Right lobe of liver (tissue), 6 donors: ENCODE measurements around the gene CTSC. TPM values are rescaled to one million over a fixed set of nuclear protein-coding genes. Genes with fewer than 3 reads are reported as not detected.

Source experiments
- ATAC-seq, 4 donors: fragments of 200-7000 bp; cut with Tn5 transposase; one replicate each; pipeline ENCODE4 v1.9.1; 2020; ENCODE audit warnings: mild to moderate bottlenecking in 4 of 4, moderate library complexity in 4 of 4
- DNase-seq, 3 donors: peaks; one replicate each; pipeline ENCODE4 v3.0.0-alpha.2; 2020
- H3K27ac ChIP-seq, 3 donors: fragments of 200-600 bp; one replicate each; pipeline ENCODE4 v1.8.0; 2022
- H3K27me3 ChIP-seq, 2 donors: fragments of 200-600 bp; one replicate each; pipeline ENCODE4 v1.8.0; 2022
- H3K36me3 ChIP-seq, 4 donors: fragments of 200-600 bp; sonication (generic) in 1 of 4; one replicate each; pipeline versions ENCODE4 v1.5.1 to v1.8.0; 2017 to 2022; ENCODE audit warnings: control low read depth in 1 of 4
- H3K4me1 ChIP-seq, 4 donors: fragments of 200-600 bp; sonication (generic) in 1 of 4; one replicate each; pipeline versions ENCODE4 v1.5.1 to v1.8.0; 2017 to 2022; ENCODE audit warnings: control low read depth in 1 of 4
- H3K4me3 ChIP-seq, 3 donors: fragments of 200-600 bp; one replicate each; pipeline ENCODE4 v1.8.0; 2022
- H3K9me3 ChIP-seq, 4 donors: fragments of 200-600 bp; sonication (generic) in 1 of 4; one replicate each; pipeline versions ENCODE4 v1.5.1 to v1.8.0; 2017 to 2022; ENCODE audit warnings: control low read depth in 1 of 4
- POLR2A ChIP-seq: fragments of 450-650 bp; IDR thresholded peaks from one replicate; pipeline ENCODE4 v1.6.1; 2017; ENCODE audit warnings: antibody characterized with exemption, mild to moderate bottlenecking
- WGBS: methylation state at CpG from one replicate; pipeline ENCODE4 v1.1.6; 2018; ENCODE audit warnings: low coverage, low lambda C conversion rate; ENCODE audit not compliant: insufficient coverage; ENCODE audit errors: missing lambda C conversion rate; 5-methylcytosine and 5-hydroxymethylcytosine counted together
- intact Hi-C, 2 donors: fragments of 100-400 bp; cut with DNase I; formaldehyde crosslinking; loops; one replicate each; pipeline versions ENCODE4 v1.11.2 to v1.14.1; 2022
- total RNA-seq, 6 experiments: library from RNA; depleted of rRNA in 2 of 6; stranded (reverse); fragments of >200 nt in 2 of 6; fragmentation: NEBNext Ultra II Directional in 3 of 6; extraction: Animal tissue kit (Norgen Biotek cat#: 25700) in 3 of 6; gene quantifications; one replicate each; pipeline versions ENCODE4 v1.1.0 to v1.2.4, GENCODE V29; 2016 to 2023
- TF ChIP-seq, protein P1 (sequence below), 4 donors: fragments of 200-600 bp in 3 of 4; fragments of 450-650 bp in 1 of 4; IDR thresholded peaks; one replicate each; pipeline versions ENCODE4 v1.5.1 to v1.8.0; 2016 to 2022; ENCODE audit warnings: antibody characterized with exemption in 4 of 4, mild to moderate bottlenecking in 2 of 4
- donor health status: DM: no; HTN: yes; CAD: no.
- donor health status: DM: no; HTN: no; CAD: no.
- donor health status: DM: no; HTN: no; CAD: no.
- donor health status: DM: no; HTN: yes; CAD: no.
- donor health status: DM: no; HTN: yes; CAD: no.

Gene CTSC
- total RNA-seq, 6 experiments from 2014 or later, result 20.1 to 68.0 (median 42.8) TPM

DNA sequence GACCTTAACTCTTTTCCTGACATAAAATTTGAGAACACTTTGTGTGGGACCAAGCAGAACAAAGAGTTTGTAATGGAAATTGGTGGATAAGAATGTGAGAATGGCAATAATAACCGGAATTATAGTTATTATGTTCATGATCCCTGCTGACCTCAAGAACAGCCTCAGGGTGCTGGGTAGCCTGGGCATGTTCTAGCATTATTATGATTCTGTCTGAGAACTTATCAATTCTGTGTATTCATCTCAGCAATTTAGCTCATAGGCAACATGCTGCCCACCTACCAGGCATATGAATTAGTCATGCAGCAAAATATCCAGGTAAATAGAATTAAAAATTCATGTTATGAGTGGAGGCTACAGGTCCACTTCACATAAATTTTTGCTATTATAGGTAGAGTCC, 61.9 kb downstream of the CTSC start:
- intact Hi-C loops, result no loop called here
- TF ChIP-seq, protein P1, sequence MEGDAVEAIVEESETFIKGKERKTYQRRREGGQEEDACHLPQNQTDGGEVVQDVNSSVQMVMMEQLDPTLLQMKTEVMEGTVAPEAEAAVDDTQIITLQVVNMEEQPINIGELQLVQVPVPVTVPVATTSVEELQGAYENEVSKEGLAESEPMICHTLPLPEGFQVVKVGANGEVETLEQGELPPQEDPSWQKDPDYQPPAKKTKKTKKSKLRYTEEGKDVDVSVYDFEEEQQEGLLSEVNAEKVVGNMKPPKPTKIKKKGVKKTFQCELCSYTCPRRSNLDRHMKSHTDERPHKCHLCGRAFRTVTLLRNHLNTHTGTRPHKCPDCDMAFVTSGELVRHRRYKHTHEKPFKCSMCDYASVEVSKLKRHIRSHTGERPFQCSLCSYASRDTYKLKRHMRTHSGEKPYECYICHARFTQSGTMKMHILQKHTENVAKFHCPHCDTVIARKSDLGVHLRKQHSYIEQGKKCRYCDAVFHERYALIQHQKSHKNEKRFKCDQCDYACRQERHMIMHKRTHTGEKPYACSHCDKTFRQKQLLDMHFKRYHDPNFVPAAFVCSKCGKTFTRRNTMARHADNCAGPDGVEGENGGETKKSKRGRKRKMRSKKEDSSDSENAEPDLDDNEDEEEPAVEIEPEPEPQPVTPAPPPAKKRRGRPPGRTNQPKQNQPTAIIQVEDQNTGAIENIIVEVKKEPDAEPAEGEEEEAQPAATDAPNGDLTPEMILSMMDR (IDR thresholded peaks at IDR 0.05), result no peak
- H3K4me3 ChIP-seq, result no peak overlapping the region
- H3K9me3 ChIP-seq, result no peaks in the 10 kb centered on the region
- H3K4me1 ChIP-seq, result no peaks in the 10 kb centered on the region
- 78% methylated on average over 1 of the region's 1 CpG for WGBS
- no peak for ATAC-seq
- no peak overlapping the region for H3K27ac ChIP-seq
- H3K27me3 ChIP-seq, result no peaks in the 10 kb centered on the region
- H3K36me3 ChIP-seq, result no peaks in the 10 kb centered on the region
- no peak for DNase-seq

DNA sequence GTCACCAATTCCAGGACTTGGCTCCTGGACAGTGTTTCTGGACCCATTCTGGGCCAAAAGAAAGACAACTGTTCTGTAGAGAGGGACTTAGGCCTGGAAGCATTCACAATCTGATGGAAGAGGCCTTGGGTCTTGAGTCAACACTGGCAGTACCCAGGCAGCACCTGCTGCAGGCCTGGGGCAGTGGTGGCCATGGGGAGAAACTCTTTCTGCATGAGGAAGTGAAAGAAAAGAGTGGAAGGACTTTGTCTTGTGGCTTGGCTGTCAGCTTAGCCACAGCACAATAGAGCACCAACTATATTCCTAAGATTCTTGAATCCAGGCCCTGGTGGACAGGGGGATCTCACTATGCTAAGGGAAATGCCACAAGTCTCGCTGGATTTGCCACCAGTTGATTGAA, 70.6 kb downstream of the CTSC start:
- TF ChIP-seq, protein P1 (IDR thresholded peaks at IDR 0.05), result no peak
- no peak for TF ChIP-seq POLR2A
- Histone ChIP-seq H3K27ac (no peak overlapping the region), H3K4me3 (no peak overlapping the region), H3K9me3 (no peaks in the 10 kb centered on the region), H3K4me1 (no peaks in the 10 kb centered on the region), H3K36me3 (no peaks in the 10 kb centered on the region), H3K27me3 (no peaks in the 10 kb centered on the region)
- WGBS, result no CpG with 5 or more reads among the region's 1 CpG
- intact Hi-C loops, result no loop called here
- ATAC-seq (peak in 1 of 4 donors; percentile 49), DNase-seq (no peak)

DNA sequence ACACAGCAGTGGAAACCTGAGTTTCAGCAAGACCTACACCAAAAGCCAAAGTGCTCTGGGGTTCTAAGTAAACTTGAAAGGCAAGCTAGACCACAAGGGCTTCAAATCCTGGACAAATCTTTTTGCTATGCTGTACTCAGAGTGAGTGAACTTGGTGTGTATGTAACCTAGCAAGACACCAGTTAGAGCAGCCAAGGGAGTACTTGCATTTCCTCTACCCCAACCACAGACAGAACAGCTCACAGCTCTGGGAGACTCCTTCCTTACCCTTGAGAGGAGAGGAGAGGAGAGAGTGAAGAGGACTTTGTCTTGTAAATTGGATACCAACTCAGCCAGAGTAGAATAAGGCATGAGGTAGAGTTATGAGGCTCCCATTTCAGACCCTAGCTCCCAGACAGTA, 71.4 kb downstream of the CTSC start:
- intact Hi-C loops, result no loop called here
- Histone ChIP-seq H3K36me3 (no peaks in the 10 kb centered on the region), H3K4me3 (no peak overlapping the region), H3K4me1 (no peaks in the 10 kb centered on the region), H3K27ac (no peak overlapping the region), H3K27me3 (no peaks in the 10 kb centered on the region), H3K9me3 (no peaks in the 10 kb centered on the region)
- ATAC-seq, result no peak
- TF ChIP-seq, protein P1 (IDR thresholded peaks at IDR 0.05), result no peak
- TF ChIP-seq POLR2A, result no peak
- DNase-seq, result no peak

DNA sequence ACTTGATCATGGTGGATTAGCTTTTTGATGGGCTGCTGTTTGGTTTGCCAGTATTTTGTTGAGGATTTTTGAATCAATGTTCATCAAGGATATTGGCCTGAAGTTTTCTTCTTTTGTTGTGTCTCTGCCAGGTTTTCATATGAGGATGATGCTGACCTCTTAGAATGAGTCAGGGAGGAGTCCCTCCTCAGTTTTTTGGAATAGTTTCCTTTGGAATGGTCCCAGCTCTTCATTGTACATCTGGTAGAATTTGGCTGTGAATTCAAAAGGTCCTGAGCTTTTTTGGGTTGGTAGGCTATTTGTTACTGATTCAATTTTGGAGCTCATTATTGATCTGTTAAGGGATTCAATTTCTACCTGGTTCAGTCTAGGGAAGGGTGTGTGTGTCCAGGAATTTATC, 78.1 kb downstream of the CTSC start:
- H3K9me3 ChIP-seq, result no peaks in the 10 kb centered on the region
- intact Hi-C loops, result no loop called here

DNA sequence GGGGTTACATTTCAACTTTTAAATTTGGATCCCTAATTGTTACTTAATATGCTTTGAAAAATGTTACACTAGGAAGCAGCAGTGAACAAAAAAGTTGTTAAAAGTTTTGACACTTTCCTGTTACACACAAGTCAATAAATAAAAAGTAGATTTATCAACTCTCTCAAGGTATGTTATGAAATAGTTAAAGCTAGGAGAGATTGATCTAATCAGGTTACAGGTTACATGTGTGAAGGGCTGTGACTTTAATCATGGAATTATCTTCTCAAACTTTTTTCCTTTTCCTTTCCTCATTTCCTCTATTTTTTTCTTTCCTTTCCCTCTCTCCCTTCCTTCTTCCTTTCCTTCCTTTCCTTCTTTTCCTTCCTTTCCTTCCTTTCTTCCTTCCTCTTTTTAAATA, 85.3 kb downstream of the CTSC start:
- Histone ChIP-seq H3K36me3 (no peaks in the 10 kb centered on the region), H3K4me1 (no peaks in the 10 kb centered on the region), H3K27me3 (no peaks in the 10 kb centered on the region), H3K27ac (no peak overlapping the region), H3K4me3 (no peak overlapping the region), H3K9me3 (no peaks in the 10 kb centered on the region)
- intact Hi-C loops, result no loop called here
- ATAC-seq, result no peak
- TF ChIP-seq, protein P1 (IDR thresholded peaks at IDR 0.05), result no peak
- no peak for TF ChIP-seq POLR2A
- no peak for DNase-seq

More for the DNA sequence above, 78.1 kb downstream of the CTSC start:
- no peaks in the 10 kb centered on the region for H3K4me1 ChIP-seq
- no peak overlapping the region for H3K4me3 ChIP-seq
- H3K27ac ChIP-seq, result no peak overlapping the region
- TF ChIP-seq, protein P1 (IDR thresholded peaks at IDR 0.05), result no peak
- no peak for TF ChIP-seq POLR2A
- no peak for ATAC-seq
- no peaks in the 10 kb centered on the region for H3K27me3 ChIP-seq
- no peak for DNase-seq
- no peaks in the 10 kb centered on the region for H3K36me3 ChIP-seq
